Measurements from ENCODE around the gene GLRA2.
"Not testable (repeated sequence)": the region's sequence is repeated elsewhere in the genome, so short reads cannot be mapped to it uniquely, and the experiment has no call there.

GLRA2 gene

DNA sequence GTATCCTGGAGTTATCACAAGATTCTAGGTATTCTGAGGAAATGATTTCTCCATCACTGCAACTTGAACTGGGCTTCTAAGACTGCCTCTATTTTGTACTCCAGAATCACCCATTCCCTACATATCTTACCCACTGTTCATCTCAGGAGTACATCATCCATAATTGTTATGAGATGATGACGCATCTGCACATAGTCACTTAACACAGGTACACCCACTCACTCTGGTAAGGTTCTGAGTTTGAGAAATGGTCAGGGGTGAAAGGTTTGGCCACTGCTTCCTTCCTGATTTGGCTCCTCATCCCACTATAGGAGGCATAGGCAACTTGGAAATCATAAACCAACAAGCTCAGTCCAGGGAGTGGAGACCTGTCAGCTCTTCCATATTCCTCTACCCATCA is 143.9 kb downstream of the GLRA2 start:
- Histone ChIP-seq H4K20me1 (no peaks in the 10 kb centered on the region), H3K9ac (no peak overlapping the region), H3K27ac (no peak overlapping the region), H3K4me3 (no peak overlapping the region), H3K4me1 (peaks cover 0 to 8% (median 0%) of the 10 kb centered on the region in 10 experiments; a peak in 3 of 20 replicates), H3K9me3 (replicated peaks in 1 of 11) (0 out of 22 replicates have a peak, but pooled peaks cover 0 to 4% (median 0%) of the 10 kb centered on the region in 11 experiments), H3K4me2 (no peak overlapping the region), H3K27me3 (peaks cover 77 to 100% (median 96%) of the 10 kb centered on the region in 11 experiments), H3K36me3 (no peaks in the 10 kb centered on the region)
- no peak for TF ChIP-seq Cebpa-rat (IDR thresholded peaks at IDR 0.05)

DNA sequence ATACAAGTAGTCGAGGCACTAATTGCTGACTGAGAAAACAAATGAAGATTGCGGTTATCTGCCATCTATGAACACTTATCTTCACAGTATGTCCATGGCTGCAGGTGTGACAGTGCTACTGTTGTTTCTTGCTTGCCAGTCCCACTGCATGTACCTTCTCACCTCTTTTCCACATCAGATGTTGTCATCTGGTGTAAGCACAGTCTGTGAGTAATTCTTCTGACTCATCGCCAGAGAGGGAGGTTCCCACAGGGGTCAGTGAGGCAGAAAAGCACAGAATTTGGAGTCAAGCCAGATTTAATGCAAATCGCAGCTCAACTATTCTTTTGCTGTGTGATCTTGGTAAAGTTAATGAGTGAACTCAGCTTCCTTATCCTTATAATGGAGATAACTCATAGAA is 144.4 kb downstream of the GLRA2 start:
- Histone ChIP-seq H3K4me2 (no peak overlapping the region), H3K36me3 (no peaks in the 10 kb centered on the region), H3K4me3 (no peak overlapping the region), H3K27me3 (peaks cover 77 to 100% (median 96%) of the 10 kb centered on the region in 11 experiments), H3K27ac (no peak overlapping the region), H4K20me1 (no peaks in the 10 kb centered on the region), H3K9me3 (replicated peaks in 1 of 11) (no peaks in the 10 kb centered on the region), H3K4me1 (peaks cover 0 to 8% (median 0%) of the 10 kb centered on the region in 10 experiments; a peak in 3 of 20 replicates), H3K9ac (no peak overlapping the region)
- TF ChIP-seq Cebpa-rat (IDR thresholded peaks at IDR 0.05) = no peak

DNA sequence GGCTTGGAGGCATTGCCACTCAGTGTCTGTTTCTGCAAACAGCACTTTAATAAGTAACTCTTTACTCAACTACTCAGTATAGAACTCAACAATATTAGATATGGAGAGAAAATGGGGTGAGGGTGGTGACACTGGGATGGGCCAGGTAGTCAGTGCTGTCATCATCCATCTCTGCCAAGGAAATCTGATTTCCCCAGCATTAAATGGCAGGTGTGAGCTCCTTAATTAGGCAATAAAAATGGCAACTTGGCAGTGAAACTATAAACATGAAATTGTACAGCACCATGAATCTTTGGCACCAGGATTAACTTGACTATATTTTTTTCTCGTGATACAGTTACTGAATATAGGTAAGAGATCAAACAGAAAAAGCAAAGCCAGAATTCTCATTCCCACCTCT is 146.2 kb downstream of the GLRA2 start:
- no peaks in the 10 kb centered on the region for H4K20me1 ChIP-seq
- H3K9me3 ChIP-seq (replicated peaks in 1 of 11) = no peaks in the 10 kb centered on the region
- H3K4me1 ChIP-seq = peaks cover 0 to 8% (median 0%) of the 10 kb centered on the region in 10 experiments; a peak in 3 of 20 replicates
- no peak overlapping the region for H3K4me2 ChIP-seq
- H3K27me3 ChIP-seq = peaks cover 85 to 100% (median 98%) of the 10 kb centered on the region in 11 experiments
- H3K27ac ChIP-seq = no peak overlapping the region
- TF ChIP-seq Cebpa-rat (IDR thresholded peaks at IDR 0.05) = no peak
- H3K9ac ChIP-seq = no peak overlapping the region
- H3K36me3 ChIP-seq = no peaks in the 10 kb centered on the region
- H3K4me3 ChIP-seq = no peak overlapping the region

GRCh38 chrX:14676431-14676830 is 147.1 kb downstream of the GLRA2 start:
- H3K27me3 ChIP-seq = peaks cover 81 to 100% (median 96%) of the 10 kb centered on the region in 11 experiments
- no peak overlapping the region for H3K4me3 ChIP-seq
- H3K9ac ChIP-seq = no peak overlapping the region
- no peak overlapping the region for H3K4me2 ChIP-seq
- H3K9me3 ChIP-seq (replicated peaks in 1 of 11) = no peaks in the 10 kb centered on the region
- no peaks in the 10 kb centered on the region for H3K36me3 ChIP-seq
- no peaks in the 10 kb centered on the region for H4K20me1 ChIP-seq
- H3K27ac ChIP-seq = no peak overlapping the region
- H3K4me1 ChIP-seq = 0 out of 20 replicates have a peak, but pooled peaks cover 0 to 6% (median 0%) of the 10 kb centered on the region in 10 experiments
- no peak for TF ChIP-seq Cebpa-rat (IDR thresholded peaks at IDR 0.05)

DNA sequence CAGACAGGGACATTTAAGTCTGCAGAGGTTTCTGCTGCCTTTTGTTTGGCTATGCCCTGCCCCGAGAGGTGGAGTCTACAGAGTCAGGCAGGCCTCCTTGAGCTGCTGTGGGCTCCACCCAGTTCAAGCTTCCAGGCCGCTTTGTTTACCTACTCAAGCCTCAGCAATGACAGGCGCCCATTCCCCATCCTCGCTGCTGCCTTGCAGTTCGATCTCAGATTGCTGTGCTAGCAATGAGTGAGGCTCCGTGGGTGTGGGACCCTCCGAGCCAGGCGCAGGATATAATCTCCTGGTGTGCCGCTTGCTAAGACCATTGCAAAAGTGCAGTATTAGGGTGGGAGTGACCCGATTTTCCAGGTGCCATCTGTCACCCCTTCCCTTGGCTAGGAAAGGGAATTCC is 159.0 kb downstream of the GLRA2 start:
- Histone ChIP-seq H3K9me3 (replicated peaks in 1 of 11) (peaks cover 8 to 27% (median 18%) of the 10 kb centered on the region in 11 experiments; a peak in 19 of 22 replicates), H3K27me3 (peaks cover 37 to 70% (median 59%) of the 10 kb centered on the region in 11 experiments)
- not testable (repeated sequence) for H3K27ac ChIP-seq, H3K4me1 ChIP-seq, H4K20me1 ChIP-seq, H3K36me3 ChIP-seq, H3K4me2 ChIP-seq, H3K9ac ChIP-seq, H3K4me3 ChIP-seq

- no peak for TF ChIP-seq Cebpa-rat (IDR thresholded peaks at IDR 0.05)
- Histone ChIP-seq H3K27ac (no peak overlapping the region), H3K4me2 (no peak overlapping the region), H3K36me3 (no peaks in the 10 kb centered on the region), H3K9ac (no peak overlapping the region), H3K4me1 (no peaks in the 10 kb centered on the region), H3K9me3 (replicated peaks in 1 of 11) (peaks cover 8 to 21% (median 17%) of the 10 kb centered on the region in 11 experiments; a peak in 18 of 22 replicates), H4K20me1 (no peaks in the 10 kb centered on the region), H3K4me3 (no peak overlapping the region), H3K27me3 (peaks cover 54 to 92% (median 78%) of the 10 kb centered on the region in 11 experiments)
These were observed 161.2 kb downstream of the GLRA2 start for GRCh38 chrX:14690553-14690952.

GRCh38 chrX:14694611-14695010 is 165.3 kb downstream of the GLRA2 start:
- Histone ChIP-seq H3K36me3 (no peaks in the 10 kb centered on the region), H3K4me2 (no peak overlapping the region), H3K27ac (no peak overlapping the region), H3K4me1 (no peaks in the 10 kb centered on the region), H3K9ac (no peak overlapping the region), H3K9me3 (replicated peaks in 1 of 11) (no peaks in the 10 kb centered on the region; a peak in 1 of 22 replicates), H4K20me1 (no peaks in the 10 kb centered on the region), H3K27me3 (peaks cover 59 to 87% (median 74%) of the 10 kb centered on the region in 11 experiments), H3K4me3 (no peak overlapping the region)
- TF ChIP-seq Cebpa-rat (IDR thresholded peaks at IDR 0.05) = no peak

DNA sequence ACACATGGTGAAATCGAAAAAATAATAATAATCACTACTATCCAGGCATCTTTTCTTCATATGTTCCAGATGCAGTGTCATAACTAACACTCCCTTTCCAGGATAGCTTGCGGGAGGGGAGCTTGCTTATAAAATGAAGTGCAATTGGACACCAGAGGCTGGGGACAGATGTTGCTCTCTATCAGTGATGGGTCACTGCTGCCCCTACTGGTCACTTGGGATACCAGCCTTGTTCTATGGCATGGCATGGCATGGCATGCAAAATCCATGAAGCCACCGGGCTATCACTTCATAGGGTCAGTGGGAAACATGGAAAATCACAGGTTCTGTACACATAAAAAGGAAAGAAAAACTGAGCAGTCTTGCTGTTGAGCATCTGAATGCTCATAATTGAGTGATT is 168.1 kb downstream of the GLRA2 start:
- Histone ChIP-seq H3K36me3 (no peaks in the 10 kb centered on the region), H3K4me1 (no peaks in the 10 kb centered on the region), H3K4me2 (no peak overlapping the region), H3K27ac (no peak overlapping the region), H3K9me3 (replicated peaks in 1 of 11) (no peaks in the 10 kb centered on the region; a peak in 1 of 22 replicates), H3K27me3 (peaks cover 64 to 90% (median 77%) of the 10 kb centered on the region in 11 experiments), H4K20me1 (no peaks in the 10 kb centered on the region), H3K9ac (no peak overlapping the region), H3K4me3 (no peak overlapping the region)
- TF ChIP-seq Cebpa-rat (IDR thresholded peaks at IDR 0.05) = no peak

GRCh38 chrX:14698790-14699189 is 169.5 kb downstream of the GLRA2 start:
- Histone ChIP-seq H3K27me3 (peaks cover 74 to 94% (median 83%) of the 10 kb centered on the region in 11 experiments), H3K4me1 (no peaks in the 10 kb centered on the region), H4K20me1 (no peaks in the 10 kb centered on the region), H3K27ac (no peak overlapping the region), H3K4me2 (no peak overlapping the region), H3K36me3 (no peaks in the 10 kb centered on the region), H3K9ac (no peak overlapping the region), H3K9me3 (replicated peaks in 1 of 11) (no peaks in the 10 kb centered on the region; a peak in 1 of 22 replicates), H3K4me3 (no peak overlapping the region)
- TF ChIP-seq Cebpa-rat (IDR thresholded peaks at IDR 0.05) = no peak

GRCh38 chrX:14700982-14701381 is 171.6 kb downstream of the GLRA2 start:
- H3K9ac ChIP-seq = no peak overlapping the region
- no peaks in the 10 kb centered on the region for H3K4me1 ChIP-seq
- H3K27ac ChIP-seq = no peak overlapping the region
- H3K27me3 ChIP-seq = peaks cover 77 to 94% (median 85%) of the 10 kb centered on the region in 11 experiments
- H4K20me1 ChIP-seq = no peaks in the 10 kb centered on the region
- no peaks in the 10 kb centered on the region for H3K9me3 ChIP-seq (replicated peaks in 1 of 11)
- H3K4me3 ChIP-seq = no peak overlapping the region
- H3K36me3 ChIP-seq = no peaks in the 10 kb centered on the region
- TF ChIP-seq Cebpa-rat (IDR thresholded peaks at IDR 0.05) = peak in 5 of 11 experiments; percentile 10 to 76 (median 41); a peak in 5 of 22 replicates
- no peak overlapping the region for H3K4me2 ChIP-seq
